HEK293 (cell line): ENCODE data around the gene HECA.

Experiments
- CTCF ChIA-PET: fragments of 350-600 bp; formaldehyde crosslinking; extraction: SDS; loops from one replicate; lab custom pipeline; 2021; ENCODE audit warnings: antibody characterized with exemption; lab: Yijun Ruan, JAX
- POLR2A ChIA-PET: fragments of 300-600 bp; formaldehyde crosslinking; extraction: SDS; loops from one replicate; lab custom pipeline; 2020; ENCODE audit warnings: antibody characterized with exemption, inconsistent platforms; lab: Yijun Ruan, JAX
- H3K27ac ChIP-seq: fragments of 200-500 bp; sonication (Bioruptor generic); 2 replicates; pipeline ENCODE4 v1.5.1; 2014; ENCODE audit warnings: low read depth, low read length, control low read depth, inconsistent platforms; ENCODE audit errors: extremely low read depth
- H3K36me3 ChIP-seq, 2 experiments: fragments of 200-500 bp in 1 of 2; sonication (Bioruptor generic) in 1 of 2; 1 replicate in 1 of 2; 2 replicates in 1 of 2; pipeline ENCODE4 v1.5.1; 2014 to 2017; ENCODE audit warnings: inconsistent platforms in 2 of 2, low read length in 2 of 2; ENCODE audit not compliant: control insufficient read depth in 2 of 2, insufficient read depth in 1 of 2
- H3K4me1 ChIP-seq: fragments of 200-500 bp; sonication (Bioruptor generic); 2 replicates; pipeline ENCODE4 v1.5.1; 2014; ENCODE audit warnings: mild to moderate bottlenecking, low read length, inconsistent platforms; ENCODE audit not compliant: control insufficient read depth, insufficient read depth
- H3K4me3 ChIP-seq: 2 replicates; pipeline ENCODE4 v1.5.1; 2011; ENCODE audit warnings: low read depth, mild to moderate bottlenecking, control low read depth, low read length, moderate library complexity
- H3K9me3 ChIP-seq: fragments of 200-500 bp; sonication (Bioruptor generic); 2 replicates; pipeline ENCODE4 v1.5.1; 2014; ENCODE audit warnings: low read depth, low read length, inconsistent platforms; ENCODE audit not compliant: control insufficient read depth, insufficient read depth
- ELK4 ChIP-seq: IDR thresholded peaks from 2 replicates; pipeline ENCODE4 v1.6.1; 2011; ENCODE audit warnings: mild to moderate bottlenecking, low read depth, low read length, borderline replicate concordance
- GLI2 ChIP-seq: fragments of 450-650 bp; formaldehyde crosslinking; IDR thresholded peaks from 2 replicates; pipeline ENCODE4; 2017; ENCODE audit warnings: missing biosample characterization, missing genetic modification characterization, low read depth, borderline replicate concordance
- OVOL3 ChIP-seq: fragments of 450-650 bp; formaldehyde crosslinking; IDR thresholded peaks from 2 replicates; pipeline ENCODE4 v1.5.1; 2016; ENCODE audit warnings: missing biosample characterization, missing genetic modification characterization
- PRDM10 ChIP-seq: fragments of 450-650 bp; formaldehyde crosslinking; IDR thresholded peaks from 2 replicates; pipeline ENCODE4 v1.5.1; 2016; ENCODE audit warnings: missing biosample characterization, missing genetic modification characterization
- TSHZ1 ChIP-seq: fragments of 450-650 bp; formaldehyde crosslinking; IDR thresholded peaks from 2 replicates; pipeline ENCODE4 v1.5.1; 2016; ENCODE audit warnings: missing biosample characterization, missing genetic modification characterization, borderline replicate concordance
- WT1 ChIP-seq: fragments of 450-650 bp; formaldehyde crosslinking; IDR thresholded peaks from 2 replicates; pipeline ENCODE4 v1.5.1; 2016; ENCODE audit warnings: missing biosample characterization, missing genetic modification characterization
- ZBTB8A ChIP-seq: fragments of 450-650 bp; formaldehyde crosslinking; IDR thresholded peaks from 2 replicates; pipeline ENCODE4 v1.5.1; 2016; ENCODE audit warnings: missing biosample characterization, missing genetic modification characterization
- ZIC2 ChIP-seq: fragments of 450-650 bp; formaldehyde crosslinking; IDR thresholded peaks from 2 replicates; pipeline ENCODE4 v1.5.1; 2016; ENCODE audit warnings: missing biosample characterization, missing genetic modification characterization
- ZNF140 ChIP-seq: fragments of 450-650 bp; formaldehyde crosslinking; IDR thresholded peaks from 2 replicates; pipeline ENCODE4 v1.5.1; 2016; ENCODE audit warnings: missing biosample characterization, missing genetic modification characterization
- ZNF155 ChIP-seq: fragments of 450-650 bp; formaldehyde crosslinking; IDR thresholded peaks from 2 replicates; pipeline ENCODE4 v1.5.1; 2016; ENCODE audit warnings: missing biosample characterization, missing genetic modification characterization
- ZNF311 ChIP-seq: fragments of 450-650 bp; formaldehyde crosslinking; IDR thresholded peaks from 2 replicates; pipeline ENCODE4 v1.5.1; 2017; ENCODE audit warnings: missing biosample characterization, missing genetic modification characterization, borderline replicate concordance
- ZNF398 ChIP-seq: fragments of 450-650 bp; formaldehyde crosslinking; IDR thresholded peaks from 2 replicates; pipeline ENCODE4 v1.5.1; 2017; ENCODE audit warnings: missing biosample characterization, missing genetic modification characterization
- ZNF629 ChIP-seq: fragments of 450-650 bp; formaldehyde crosslinking; IDR thresholded peaks from 2 replicates; pipeline ENCODE4 v1.5.1; 2017; ENCODE audit warnings: missing biosample characterization, missing genetic modification characterization
- ZSCAN16 ChIP-seq: fragments of 450-650 bp; formaldehyde crosslinking; IDR thresholded peaks from 2 replicates; pipeline ENCODE4 v1.5.1; 2016; ENCODE audit warnings: missing biosample characterization, missing genetic modification characterization
- ZSCAN18 ChIP-seq: fragments of 450-650 bp; formaldehyde crosslinking; IDR thresholded peaks from 2 replicates; pipeline ENCODE4 v1.5.1; 2016; ENCODE audit warnings: missing biosample characterization, missing genetic modification characterization
- ZSCAN4 ChIP-seq: fragments of 450-650 bp; formaldehyde crosslinking; IDR thresholded peaks from 2 replicates; pipeline ENCODE4 v1.5.1; 2017; ENCODE audit warnings: missing biosample characterization, missing genetic modification characterization
- TF ChIP-seq, protein P1 (sequence below): fragments of 450-650 bp; IDR thresholded peaks from 2 replicates; pipeline ENCODE4 v1.5.1; 2018; ENCODE audit warnings: missing biosample characterization, missing genetic modification characterization
- TF ChIP-seq, protein P2 (sequence below): fragments of 450-650 bp; formaldehyde crosslinking; IDR thresholded peaks from 2 replicates; pipeline ENCODE4 v1.5.1; 2016; ENCODE audit warnings: missing biosample characterization, missing genetic modification characterization

HECA gene

GRCh38 chr6:139109558-139109957 lies 25.3 kb upstream of the HECA start (continued):
- TF ChIP-seq, protein P1, sequence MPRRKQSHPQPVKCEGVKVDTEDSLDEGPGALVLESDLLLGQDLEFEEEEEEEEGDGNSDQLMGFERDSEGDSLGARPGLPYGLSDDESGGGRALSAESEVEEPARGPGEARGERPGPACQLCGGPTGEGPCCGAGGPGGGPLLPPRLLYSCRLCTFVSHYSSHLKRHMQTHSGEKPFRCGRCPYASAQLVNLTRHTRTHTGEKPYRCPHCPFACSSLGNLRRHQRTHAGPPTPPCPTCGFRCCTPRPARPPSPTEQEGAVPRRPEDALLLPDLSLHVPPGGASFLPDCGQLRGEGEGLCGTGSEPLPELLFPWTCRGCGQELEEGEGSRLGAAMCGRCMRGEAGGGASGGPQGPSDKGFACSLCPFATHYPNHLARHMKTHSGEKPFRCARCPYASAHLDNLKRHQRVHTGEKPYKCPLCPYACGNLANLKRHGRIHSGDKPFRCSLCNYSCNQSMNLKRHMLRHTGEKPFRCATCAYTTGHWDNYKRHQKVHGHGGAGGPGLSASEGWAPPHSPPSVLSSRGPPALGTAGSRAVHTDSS (tag by site-specific recombination) = no peak
- no peak for TF ChIP-seq ELK4
- TF ChIP-seq ZSCAN4 (tag by site-specific recombination) = no peak
- TF ChIP-seq ZNF155 (tag by site-specific recombination) = no peak
- TF ChIP-seq ZNF629 (tag by site-specific recombination) = no peak
- TF ChIP-seq ZNF311 = no peak
- TF ChIP-seq PRDM10 (tag by site-specific recombination) = no peak
- TF ChIP-seq TSHZ1 (tag by site-specific recombination) = no peak
- TF ChIP-seq WT1 (tag by site-specific recombination) = no peak
- TF ChIP-seq GLI2 = no peak
- TF ChIP-seq, all 188 proteins: peak for 0

- POLR2A ChIA-PET = no interaction called here
- CTCF ChIA-PET = interaction anchor here (0.6 to 1.1 kb wide), 3 partner anchors 12 to 386 kb away, joined by 3 to 5 read pairs (median 3); no protein-coding TSS in a partner anchor
These were observed 22.7 kb upstream of the HECA start for GRCh38 chr6:139112146-139112545.

More at GRCh38 chr6:139112146-139112545, 22.7 kb upstream of the HECA start:
- TF ChIP-seq ZNF398 (tag by site-specific recombination) (no peak), ZNF311 (no peak), ZNF140 (tag by site-specific recombination) (no peak), ZIC2 (no peak), ZSCAN16 (no peak), ZBTB8A (tag by site-specific recombination) (no peak), OVOL3 (no peak), ZSCAN18 (no peak)
- TF ChIP-seq, protein P2, sequence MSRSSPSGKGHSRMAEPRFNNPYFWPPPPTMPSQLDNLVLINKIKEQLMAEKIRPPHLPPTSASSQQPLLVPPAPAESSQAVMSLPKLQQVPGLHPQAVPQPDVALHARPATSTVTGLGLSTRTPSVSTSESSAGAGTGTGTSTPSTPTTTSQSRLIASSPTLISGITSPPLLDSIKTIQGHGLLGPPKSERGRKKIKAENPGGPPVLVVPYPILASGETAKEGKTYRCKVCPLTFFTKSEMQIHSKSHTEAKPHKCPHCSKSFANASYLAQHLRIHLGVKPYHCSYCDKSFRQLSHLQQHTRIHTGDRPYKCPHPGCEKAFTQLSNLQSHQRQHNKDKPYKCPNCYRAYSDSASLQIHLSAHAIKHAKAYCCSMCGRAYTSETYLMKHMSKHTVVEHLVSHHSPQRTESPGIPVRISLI (tag by site-specific recombination) = no peak
- peaks cover 5% of the 10 kb centered on the region; the same call in 1 of the 2 replicates for H3K4me1 ChIP-seq
- H3K4me3 ChIP-seq = no peak overlapping the region
- H3K27ac ChIP-seq = no peak overlapping the region
- no peaks in the 10 kb centered on the region for H3K9me3 ChIP-seq
- H3K36me3 ChIP-seq = no peaks in the 10 kb centered on the region
